CD1c-positive myeloid dendritic cell (primary cell): ENCODE data around the gene GTSE1.
"Not testable (repeated sequence)": the region's sequence is repeated elsewhere in the genome, so short reads cannot be mapped to it uniquely, and the experiment has no call there.

Source experiments
- DNase-seq: peaks from one replicate; pipeline ENCODE4 v3.0.0-alpha.2; 2016; ENCODE audit errors: extremely low spot score

Gene GTSE1

GRCh38 chr22:46294784-46295183, 1.9 kb upstream of the GTSE1 start:
- no peak for DNase-seq

GRCh38 chr22:46295277-46295971, 1.2 kb upstream of the GTSE1 start:
- DNase-seq: no peak

GRCh38 chr22:46297151-46297812, 612 bp downstream of the GTSE1 start:
- DNase-seq: peak; percentile 5

GRCh38 chr22:46299101-46299500, 2.4 kb downstream of the GTSE1 start:
- DNase-seq: no peak

- DNase-seq: no peak
Observed at GRCh38 chr22:46300491-46300890, 3.8 kb downstream of the GTSE1 start.

- DNase-seq: no peak
Observed at GRCh38 chr22:46303347-46303965, 6.8 kb downstream of the GTSE1 start.

GRCh38 chr22:46308283-46308988, 11.8 kb downstream of the GTSE1 start:
- no peak for DNase-seq

GRCh38 chr22:46309526-46310085, 12.9 kb downstream of the GTSE1 start:
- no peak for DNase-seq

- DNase-seq: no peak
Observed at GRCh38 chr22:46312056-46312455, 15.4 kb downstream of the GTSE1 start.

GRCh38 chr22:46312848-46313247, 16.2 kb downstream of the GTSE1 start:
- DNase-seq: not testable (repeated sequence)

GRCh38 chr22:46315976-46316375, 19.3 kb downstream of the GTSE1 start:
- DNase-seq: no peak

- DNase-seq: no peak
Observed at GRCh38 chr22:46317646-46318045, 21.0 kb downstream of the GTSE1 start.

GRCh38 chr22:46318576-46318975, 21.9 kb downstream of the GTSE1 start:
- no peak for DNase-seq

- DNase-seq: no peak
Observed at GRCh38 chr22:46319319-46319718, 22.6 kb downstream of the GTSE1 start.

- no peak for DNase-seq
Observed at GRCh38 chr22:46320166-46320710, 23.6 kb downstream of the GTSE1 start.

- no peak for DNase-seq
Observed at GRCh38 chr22:46320716-46321386, 24.2 kb downstream of the GTSE1 start.

GRCh38 chr22:46322711-46323110, 26.0 kb downstream of the GTSE1 start:
- DNase-seq: no peak

GRCh38 chr22:46323162-46323561, 26.5 kb downstream of the GTSE1 start:
- DNase-seq: no peak

- DNase-seq: no peak
Observed at GRCh38 chr22:46326066-46326680, 29.5 kb downstream of the GTSE1 start.

GRCh38 chr22:46327691-46328465, 31.2 kb downstream of the GTSE1 start:
- no peak for DNase-seq
